Smooth muscle cell (in vitro differentiated cells): Measurements from ENCODE around the gene SPRED3. TPM values are rescaled to one million over a fixed set of nuclear protein-coding genes. Genes with fewer than 3 reads are reported as not detected.
A peak's percentile ranks its signal among the peaks of the same experiment; 100 is the strongest.

Experiments used
- DNase-seq: peaks from one replicate; lab custom pipeline; 2025; ENCODE audit not compliant: unreplicated experiment; lab: John Stamatoyannopoulos, UW
- H2AFZ ChIP-seq: fragments of 200-600 bp; sonication (generic); 2 replicates; pipeline ENCODE4 v1.6.0; 2016; ENCODE audit warnings: antibody characterized with exemption, low read depth, mild to moderate bottlenecking
- H3F3A ChIP-seq: fragments of 200-600 bp; sonication (generic); 2 replicates; pipeline ENCODE4 v1.6.0; 2017; ENCODE audit warnings: antibody characterized with exemption, low read depth
- H3K27ac ChIP-seq: fragments of 200-600 bp; sonication (generic); 2 replicates; pipeline ENCODE4 v1.5.1; 2016; ENCODE audit warnings: low read depth, mild to moderate bottlenecking
- H3K27me3 ChIP-seq: fragments of 200-600 bp; sonication (generic); 2 replicates; pipeline ENCODE4 v1.6.1; 2016; ENCODE audit warnings: low read depth, mild to moderate bottlenecking
- H3K36me3 ChIP-seq: fragments of 200-600 bp; sonication (generic); 2 replicates; pipeline ENCODE4 v1.5.1; 2016; ENCODE audit warnings: low read depth
- H3K4me1 ChIP-seq: fragments of 200-600 bp; sonication (generic); 2 replicates; pipeline ENCODE4 v1.5.1; 2016; ENCODE audit warnings: low read depth
- H3K4me2 ChIP-seq: fragments of 200-600 bp; sonication (generic); 2 replicates; pipeline ENCODE4 v1.6.0; 2016; ENCODE audit warnings: mild to moderate bottlenecking
- H3K4me3 ChIP-seq: fragments of 200-600 bp; sonication (generic); 2 replicates; pipeline ENCODE4 v1.5.1; 2016; ENCODE audit warnings: mild to moderate bottlenecking
- H3K79me2 ChIP-seq: fragments of 200-600 bp; sonication (generic); 2 replicates; pipeline ENCODE4 v1.6.0; 2016; ENCODE audit warnings: low read depth, mild to moderate bottlenecking
- H3K9ac ChIP-seq: fragments of 200-600 bp; sonication (generic); 2 replicates; pipeline ENCODE4 v1.6.0; 2016; ENCODE audit warnings: low read depth
- H3K9me3 ChIP-seq: fragments of 200-600 bp; sonication (generic); replicated peaks from 2 replicates; pipeline ENCODE4 v1.5.1; 2016; ENCODE audit warnings: low read depth
- H4K20me1 ChIP-seq: fragments of 200-600 bp; sonication (generic); 2 replicates; pipeline ENCODE4 v1.6.0; 2016; ENCODE audit warnings: low read depth
- WGBS: methylation state at CpG from one replicate; pipeline ENCODE4 v1.1.7; 2016; ENCODE audit warnings: low lambda C conversion rate; 5-methylcytosine and 5-hydroxymethylcytosine counted together
- polyA plus RNA-seq: library from polyadenylated mRNA; unstranded; fragments of >200 nt; fragmentation: Nextera tagmentation; extraction: Ambion mirVana; gene quantifications from 2 replicates; pipeline ENCODE4 v1.2.1, GENCODE V29; 2016
- total RNA-seq: library from RNA; depleted of rRNA; stranded (reverse); fragments of >200 nt; gene quantifications from 2 replicates; pipeline ENCODE4 v1.2.3, GENCODE V29; 2014
- TF ChIP-seq, protein P1 (sequence below): fragments of 200-600 bp; sonication (generic); IDR thresholded peaks from 2 replicates; pipeline ENCODE4 v1.5.1; 2017; ENCODE audit warnings: borderline replicate concordance, mild to moderate bottlenecking, antibody characterized with exemption; ENCODE audit not compliant: insufficient read depth, poor library complexity, severe bottlenecking

SPRED3 gene
- total and polyA plus RNA-seq, 2 experiments from 2014 or later = 1.8 to 3.0 TPM

DNA sequence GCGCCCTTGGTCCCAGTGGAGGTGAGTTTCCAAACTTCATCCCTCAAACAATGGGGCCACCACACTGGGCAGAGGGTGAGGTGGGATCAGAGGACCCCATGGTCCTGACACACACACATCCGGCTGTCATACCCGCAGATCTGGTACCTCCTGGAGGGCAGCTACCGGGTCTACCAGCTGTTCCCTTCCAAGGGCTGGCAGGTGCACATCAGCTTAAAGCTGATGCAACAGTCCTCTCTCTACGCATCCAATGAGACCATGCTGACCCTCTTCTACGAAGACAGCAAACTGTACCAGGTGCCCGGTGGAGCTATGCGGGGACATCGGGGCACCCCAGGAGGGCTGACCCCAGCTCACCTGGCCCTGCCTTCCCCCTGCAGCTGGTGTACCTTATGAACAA, 28.1 kb upstream of the SPRED3 start:
- no peaks in the 10 kb centered on the region for H3K79me2 ChIP-seq
- H3K4me2 ChIP-seq = no peak overlapping the region
- H3K9me3 ChIP-seq = no peaks in the 10 kb centered on the region
- H2AFZ ChIP-seq = no peak overlapping the region
- TF ChIP-seq, protein P1, sequence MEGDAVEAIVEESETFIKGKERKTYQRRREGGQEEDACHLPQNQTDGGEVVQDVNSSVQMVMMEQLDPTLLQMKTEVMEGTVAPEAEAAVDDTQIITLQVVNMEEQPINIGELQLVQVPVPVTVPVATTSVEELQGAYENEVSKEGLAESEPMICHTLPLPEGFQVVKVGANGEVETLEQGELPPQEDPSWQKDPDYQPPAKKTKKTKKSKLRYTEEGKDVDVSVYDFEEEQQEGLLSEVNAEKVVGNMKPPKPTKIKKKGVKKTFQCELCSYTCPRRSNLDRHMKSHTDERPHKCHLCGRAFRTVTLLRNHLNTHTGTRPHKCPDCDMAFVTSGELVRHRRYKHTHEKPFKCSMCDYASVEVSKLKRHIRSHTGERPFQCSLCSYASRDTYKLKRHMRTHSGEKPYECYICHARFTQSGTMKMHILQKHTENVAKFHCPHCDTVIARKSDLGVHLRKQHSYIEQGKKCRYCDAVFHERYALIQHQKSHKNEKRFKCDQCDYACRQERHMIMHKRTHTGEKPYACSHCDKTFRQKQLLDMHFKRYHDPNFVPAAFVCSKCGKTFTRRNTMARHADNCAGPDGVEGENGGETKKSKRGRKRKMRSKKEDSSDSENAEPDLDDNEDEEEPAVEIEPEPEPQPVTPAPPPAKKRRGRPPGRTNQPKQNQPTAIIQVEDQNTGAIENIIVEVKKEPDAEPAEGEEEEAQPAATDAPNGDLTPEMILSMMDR = no peak
- no peak overlapping the region for H3K27ac ChIP-seq
- H3F3A ChIP-seq = no peaks in the 10 kb centered on the region
- no peaks in the 10 kb centered on the region for H3K36me3 ChIP-seq
- H3K9ac ChIP-seq = no peak overlapping the region
- H3K27me3 ChIP-seq = peaks cover 45% of the 10 kb centered on the region
- no peaks in the 10 kb centered on the region for H3K4me1 ChIP-seq
- no peaks in the 10 kb centered on the region for H4K20me1 ChIP-seq
- no peak overlapping the region for H3K4me3 ChIP-seq
- WGBS = 90% methylated on average over 9 of the region's 9 CpGs
- no peak for DNase-seq

DNA sequence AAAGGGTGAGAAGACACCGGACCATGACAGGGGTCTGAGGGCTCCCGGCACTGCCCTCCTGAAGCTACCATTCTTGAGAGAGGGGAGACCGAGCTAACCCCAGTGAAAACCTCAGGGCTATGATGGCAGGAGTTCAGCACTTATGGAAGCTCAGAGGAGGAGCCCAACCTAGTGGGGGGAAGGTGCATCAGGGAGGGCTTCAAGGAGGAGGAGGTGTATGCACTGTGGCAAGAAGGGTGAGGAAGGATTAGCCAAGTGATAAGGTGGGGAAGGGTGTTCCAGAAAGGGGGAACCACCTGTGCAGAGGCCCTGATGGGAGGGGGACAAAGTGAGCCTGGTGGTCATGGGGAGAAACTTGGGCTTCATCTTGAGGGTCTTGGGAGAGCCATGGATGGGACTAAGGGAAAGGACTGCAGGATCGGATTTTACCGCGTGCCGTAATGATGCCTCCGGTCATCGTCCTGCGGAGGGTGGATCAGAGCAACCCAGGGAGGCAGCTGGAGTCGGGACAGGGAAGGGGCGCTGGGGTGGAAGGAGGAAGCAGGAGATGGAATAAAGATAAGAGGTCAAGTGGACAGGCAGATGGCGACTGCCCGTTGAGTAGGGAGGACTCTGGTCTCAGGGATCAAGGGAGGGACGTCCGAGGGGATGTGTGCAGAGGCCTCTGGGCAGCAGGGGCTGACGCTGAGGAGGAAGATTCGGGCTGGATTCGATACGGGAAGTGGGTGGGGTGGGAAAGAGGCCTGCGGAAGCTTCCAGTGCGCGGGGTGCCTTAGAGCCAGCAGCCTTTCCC, 27.5 kb upstream of the SPRED3 start:
- WGBS = 38% methylated on average over 23 of the region's 23 CpGs
- no peaks in the 10 kb centered on the region for H3K36me3 ChIP-seq
- H3F3A ChIP-seq = no peaks in the 10 kb centered on the region
- no peaks in the 10 kb centered on the region for H3K79me2 ChIP-seq
- no peaks in the 10 kb centered on the region for H3K9me3 ChIP-seq
- peak overlapping the region; percentile 70 for H3K4me3 ChIP-seq
- no peak for DNase-seq
- H3K9ac ChIP-seq = no peak overlapping the region
- H3K27me3 ChIP-seq = peaks cover 45% of the 10 kb centered on the region
- H2AFZ ChIP-seq = peak overlapping the region; percentile 52
- TF ChIP-seq, protein P1 = no peak
- no peaks in the 10 kb centered on the region for H3K4me1 ChIP-seq
- peak overlapping the region; percentile 99 for H3K4me2 ChIP-seq
- H3K27ac ChIP-seq = no peak overlapping the region
- no peaks in the 10 kb centered on the region for H4K20me1 ChIP-seq

DNA sequence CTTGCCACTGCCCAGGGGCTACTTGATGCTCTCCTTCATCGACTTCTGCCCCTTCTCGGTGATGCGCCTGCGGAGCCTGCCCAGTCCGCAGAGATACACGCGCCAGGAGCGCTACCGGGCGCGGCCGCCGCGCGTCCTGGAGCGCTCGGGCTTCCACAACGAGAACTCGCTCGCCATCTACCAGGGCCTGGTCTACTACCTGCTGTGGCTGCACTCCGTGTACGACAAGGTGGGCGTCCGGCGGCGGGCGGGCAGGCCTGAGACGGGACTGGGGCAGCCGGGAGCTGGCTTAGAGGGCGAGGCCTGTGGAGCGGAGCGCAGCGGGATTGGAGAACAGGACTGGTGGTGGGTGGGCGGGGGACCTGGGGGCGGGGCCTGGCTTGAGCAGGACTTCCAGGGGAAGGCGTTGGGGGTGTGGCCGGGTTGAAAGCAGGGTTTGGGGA, 26.8 kb upstream of the SPRED3 start:
- H3K9ac ChIP-seq = no peak overlapping the region

More for the DNA sequence above, 26.8 kb upstream of the SPRED3 start:
- no peaks in the 10 kb centered on the region for H4K20me1 ChIP-seq
- H3K27ac ChIP-seq = no peak overlapping the region
- peaks cover 44% of the 10 kb centered on the region for H3K27me3 ChIP-seq
- no peaks in the 10 kb centered on the region for H3F3A ChIP-seq
- H3K36me3 ChIP-seq = no peaks in the 10 kb centered on the region
- under 1% methylated on average over 32 of the region's 37 CpGs for WGBS
- H3K4me1 ChIP-seq = no peaks in the 10 kb centered on the region
- peak; percentile 51 for DNase-seq
- TF ChIP-seq, protein P1 = no peak
- H3K9me3 ChIP-seq = no peaks in the 10 kb centered on the region
- H3K79me2 ChIP-seq = no peaks in the 10 kb centered on the region
- H3K4me2 ChIP-seq = peak overlapping the region; percentile 99
- H3K4me3 ChIP-seq = peak overlapping the region; percentile 70
- H2AFZ ChIP-seq = peak overlapping the region; percentile 52
